Measurements from ENCODE around the gene CTIF.

CTIF gene

GRCh38 chr18:48777744-48778116 is 238.9 kb downstream of the CTIF start:
- DNase-seq = no peak

GRCh38 chr18:48778344-48779011 is 239.6 kb downstream of the CTIF start:
- no peak for DNase-seq

- DNase-seq = no peak
These were observed 240.6 kb downstream of the CTIF start for GRCh38 chr18:48779462-48779861.

- no peak for DNase-seq
These were observed 241.5 kb downstream of the CTIF start for GRCh38 chr18:48780201-48780912.

- no peak for DNase-seq
These were observed 242.0 kb downstream of the CTIF start for GRCh38 chr18:48780913-48781162.

- no peak for DNase-seq
These were observed 242.5 kb downstream of the CTIF start for GRCh38 chr18:48781163-48781987.

GRCh38 chr18:48781988-48782363 is 243.1 kb downstream of the CTIF start:
- no peak for DNase-seq

GRCh38 chr18:48782381-48782861 is 243.6 kb downstream of the CTIF start:
- no peak for DNase-seq

GRCh38 chr18:48783616-48784520 is 245.0 kb downstream of the CTIF start:
- DNase-seq = no peak

GRCh38 chr18:48784656-48785055 is 245.8 kb downstream of the CTIF start:
- no peak for DNase-seq

- no peak for DNase-seq
These were observed 246.3 kb downstream of the CTIF start for GRCh38 chr18:48785091-48785614.

- no peak for DNase-seq
These were observed 247.1 kb downstream of the CTIF start for GRCh38 chr18:48785736-48786454.

GRCh38 chr18:48786455-48787202 is 247.8 kb downstream of the CTIF start:
- DNase-seq = no peak

GRCh38 chr18:48787203-48788151 is 248.6 kb downstream of the CTIF start:
- DNase-seq = no peak

- no peak for DNase-seq
These were observed 249.5 kb downstream of the CTIF start for GRCh38 chr18:48788373-48788772.

GRCh38 chr18:48789259-48789812 is 250.5 kb downstream of the CTIF start:
- DNase-seq = no peak

GRCh38 chr18:48790226-48790863 is 251.5 kb downstream of the CTIF start:
- no peak for DNase-seq

- no peak for DNase-seq
These were observed 252.2 kb downstream of the CTIF start for GRCh38 chr18:48790869-48791635.

Measured in activated gamma-delta T cell (primary cell).